Measurements from ENCODE around the gene NHEJ1.

DNA sequence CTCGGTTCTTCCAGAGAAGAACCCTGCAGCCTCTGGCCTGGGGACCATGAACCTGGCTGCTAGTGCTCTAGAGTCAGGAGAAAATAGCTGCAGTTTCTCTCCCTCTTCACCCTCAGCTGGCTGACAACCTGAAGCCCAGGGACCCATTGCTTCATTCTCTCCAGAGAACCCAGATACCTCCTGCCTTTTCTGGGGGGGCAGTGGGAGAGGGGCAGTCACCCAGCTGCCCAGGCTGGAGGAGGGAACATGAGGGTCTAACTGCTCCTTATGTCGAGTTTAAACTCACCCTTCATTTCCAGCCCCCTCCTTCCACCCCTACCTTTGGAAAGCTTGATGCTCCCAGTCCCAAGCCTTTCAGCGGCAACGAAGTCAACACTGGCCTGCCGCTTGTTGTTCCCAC is 38.4 kb upstream of the NHEJ1 start:
- no peak for TF ChIP-seq TBX2 (CRISPR knock-in tag; IDR thresholded peaks at IDR 0.05; ENCODE audit: borderline replicate concordance)
- TF ChIP-seq, protein P1, sequence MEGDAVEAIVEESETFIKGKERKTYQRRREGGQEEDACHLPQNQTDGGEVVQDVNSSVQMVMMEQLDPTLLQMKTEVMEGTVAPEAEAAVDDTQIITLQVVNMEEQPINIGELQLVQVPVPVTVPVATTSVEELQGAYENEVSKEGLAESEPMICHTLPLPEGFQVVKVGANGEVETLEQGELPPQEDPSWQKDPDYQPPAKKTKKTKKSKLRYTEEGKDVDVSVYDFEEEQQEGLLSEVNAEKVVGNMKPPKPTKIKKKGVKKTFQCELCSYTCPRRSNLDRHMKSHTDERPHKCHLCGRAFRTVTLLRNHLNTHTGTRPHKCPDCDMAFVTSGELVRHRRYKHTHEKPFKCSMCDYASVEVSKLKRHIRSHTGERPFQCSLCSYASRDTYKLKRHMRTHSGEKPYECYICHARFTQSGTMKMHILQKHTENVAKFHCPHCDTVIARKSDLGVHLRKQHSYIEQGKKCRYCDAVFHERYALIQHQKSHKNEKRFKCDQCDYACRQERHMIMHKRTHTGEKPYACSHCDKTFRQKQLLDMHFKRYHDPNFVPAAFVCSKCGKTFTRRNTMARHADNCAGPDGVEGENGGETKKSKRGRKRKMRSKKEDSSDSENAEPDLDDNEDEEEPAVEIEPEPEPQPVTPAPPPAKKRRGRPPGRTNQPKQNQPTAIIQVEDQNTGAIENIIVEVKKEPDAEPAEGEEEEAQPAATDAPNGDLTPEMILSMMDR (CRISPR knock-in tag; IDR thresholded peaks at IDR 0.05): no peak
- TF ChIP-seq, protein P2, sequence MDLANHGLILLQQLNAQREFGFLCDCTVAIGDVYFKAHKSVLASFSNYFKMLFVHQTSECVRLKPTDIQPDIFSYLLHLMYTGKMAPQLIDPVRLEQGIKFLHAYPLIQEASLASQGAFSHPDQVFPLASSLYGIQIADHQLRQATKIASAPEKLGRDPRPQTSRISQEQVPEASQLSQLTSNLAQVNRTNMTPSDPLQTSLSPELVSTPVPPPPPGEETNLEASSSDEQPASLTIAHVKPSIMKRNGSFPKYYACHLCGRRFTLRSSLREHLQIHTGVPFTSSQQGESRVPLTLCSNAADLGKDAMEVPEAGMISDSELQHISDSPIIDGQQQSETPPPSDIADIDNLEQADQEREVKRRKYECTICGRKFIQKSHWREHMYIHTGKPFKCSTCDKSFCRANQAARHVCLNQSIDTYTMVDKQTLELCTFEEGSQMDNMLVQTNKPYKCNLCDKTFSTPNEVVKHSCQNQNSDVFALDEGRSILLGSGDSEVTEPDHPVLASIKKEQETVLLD (CRISPR knock-in tag; IDR thresholded peaks at IDR 0.05; ENCODE audit: low read depth): no peak
- TF ChIP-seq ZNF256 (CRISPR knock-in tag; conservative IDR thresholded peaks at IDR 0.05): no peak

All from HepG2 (cell line).